Stimulated activated memory B cell treated with anti-CD40 and anti-IgM and Interleukin-4, amounts not matched to agents 10 μg/mL and 1 μg/mL and 100 μg/mL, for 72 hours (primary cell): ENCODE measurements around the gene MYO6.

Experiments used
- ATAC-seq: fragments of 150-1000 bp; cut with Tn5 transposase; 2 replicates; pipeline ENCODE4 v1.10.0; 2021
- H3K27ac Mint-ChIP-seq: one replicate; pipeline ENCODE4 v1.8.0; 2022; ENCODE audit warnings: mild to moderate bottlenecking, mixed read lengths
- H3K27me3 Mint-ChIP-seq: one replicate; pipeline ENCODE4 v1.8.0; 2022; ENCODE audit warnings: mixed read lengths
- H3K36me3 Mint-ChIP-seq: one replicate; pipeline ENCODE4 v1.8.0; 2022; ENCODE audit warnings: mixed read lengths
- H3K4me1 Mint-ChIP-seq: one replicate; pipeline ENCODE4 v1.8.0; 2022; ENCODE audit warnings: mixed read lengths
- H3K4me3 Mint-ChIP-seq: one replicate; pipeline ENCODE4 v1.8.0; 2022; ENCODE audit warnings: mild to moderate bottlenecking, moderate library complexity, mixed read lengths
- H3K9me3 Mint-ChIP-seq: one replicate; pipeline ENCODE4 v1.8.0; 2022; ENCODE audit warnings: mixed read lengths

Gene MYO6

GRCh38 chr6:75926293-75927168, 177.5 kb downstream of the MYO6 start:
- Mint-ChIP-seq H3K27me3 (no peaks in the 10 kb centered on the region), H3K27ac (no peak overlapping the region), H3K4me1 (peaks cover 6% of the 10 kb centered on the region), H3K9me3 (no peaks in the 10 kb centered on the region), H3K4me3 (no peak overlapping the region), H3K36me3 (no peaks in the 10 kb centered on the region)
- no peak for ATAC-seq

GRCh38 chr6:75931011-75931680, 182.1 kb downstream of the MYO6 start:
- no peaks in the 10 kb centered on the region for H3K36me3 Mint-ChIP-seq
- ATAC-seq, result no peak
- peaks cover 17% of the 10 kb centered on the region for H3K27me3 Mint-ChIP-seq
- H3K4me3 Mint-ChIP-seq, result no peak overlapping the region
- H3K27ac Mint-ChIP-seq, result no peak overlapping the region
- no peaks in the 10 kb centered on the region for H3K9me3 Mint-ChIP-seq
- peaks cover 15% of the 10 kb centered on the region for H3K4me1 Mint-ChIP-seq

- no peak overlapping the region for H3K27ac Mint-ChIP-seq
- peaks cover 9% of the 10 kb centered on the region for H3K4me1 Mint-ChIP-seq
- no peak for ATAC-seq
- H3K9me3 Mint-ChIP-seq, result no peaks in the 10 kb centered on the region
- H3K27me3 Mint-ChIP-seq, result peaks cover 17% of the 10 kb centered on the region
- no peaks in the 10 kb centered on the region for H3K36me3 Mint-ChIP-seq
- H3K4me3 Mint-ChIP-seq, result no peak overlapping the region
Observed at GRCh38 chr6:75932067-75932466, 183.0 kb downstream of the MYO6 start.

- no peak for ATAC-seq
- H3K4me1 Mint-ChIP-seq, result peaks cover 9% of the 10 kb centered on the region
- H3K36me3 Mint-ChIP-seq, result no peaks in the 10 kb centered on the region
- no peak overlapping the region for H3K4me3 Mint-ChIP-seq
- no peaks in the 10 kb centered on the region for H3K9me3 Mint-ChIP-seq
- H3K27ac Mint-ChIP-seq, result no peak overlapping the region
- H3K27me3 Mint-ChIP-seq, result peaks cover 17% of the 10 kb centered on the region
Observed at GRCh38 chr6:75933387-75933975, 184.4 kb downstream of the MYO6 start.

- Mint-ChIP-seq H3K27ac (no peak overlapping the region), H3K4me3 (peak overlapping the region; percentile 36), H3K36me3 (no peaks in the 10 kb centered on the region), H3K4me1 (peaks cover 9% of the 10 kb centered on the region), H3K27me3 (peaks cover 17% of the 10 kb centered on the region), H3K9me3 (no peaks in the 10 kb centered on the region)
- ATAC-seq, result peak; percentile 48
Observed at GRCh38 chr6:75934643-75935472, 185.8 kb downstream of the MYO6 start.

GRCh38 chr6:75935473-75935793, 186.4 kb downstream of the MYO6 start:
- Mint-ChIP-seq H3K27ac (no peak overlapping the region), H3K4me1 (peaks cover 9% of the 10 kb centered on the region), H3K9me3 (no peaks in the 10 kb centered on the region), H3K27me3 (peaks cover 17% of the 10 kb centered on the region), H3K4me3 (peak overlapping the region; percentile 36), H3K36me3 (no peaks in the 10 kb centered on the region)
- no peak for ATAC-seq

- Mint-ChIP-seq H3K27me3 (peaks cover 17% of the 10 kb centered on the region), H3K9me3 (no peaks in the 10 kb centered on the region)
- ATAC-seq, result no peak
Observed at GRCh38 chr6:75936682-75937081, 187.6 kb downstream of the MYO6 start.

GRCh38 chr6:75937846-75938245, 188.8 kb downstream of the MYO6 start:
- Mint-ChIP-seq H3K27ac (no peak overlapping the region), H3K27me3 (peaks cover 17% of the 10 kb centered on the region), H3K36me3 (no peaks in the 10 kb centered on the region), H3K9me3 (no peaks in the 10 kb centered on the region), H3K4me3 (no peak overlapping the region), H3K4me1 (peaks cover 9% of the 10 kb centered on the region)
- ATAC-seq, result no peak

More at GRCh38 chr6:75936682-75937081, 187.6 kb downstream of the MYO6 start:
- H3K4me3 Mint-ChIP-seq, result no peak overlapping the region
- no peaks in the 10 kb centered on the region for H3K36me3 Mint-ChIP-seq
- H3K4me1 Mint-ChIP-seq, result peaks cover 9% of the 10 kb centered on the region
- no peak overlapping the region for H3K27ac Mint-ChIP-seq

- H3K36me3 Mint-ChIP-seq, result no peaks in the 10 kb centered on the region
- no peak overlapping the region for H3K4me3 Mint-ChIP-seq
- H3K27ac Mint-ChIP-seq, result no peak overlapping the region
- H3K9me3 Mint-ChIP-seq, result no peaks in the 10 kb centered on the region
- no peak for ATAC-seq
- no peaks in the 10 kb centered on the region for H3K4me1 Mint-ChIP-seq
- no peaks in the 10 kb centered on the region for H3K27me3 Mint-ChIP-seq
Observed at GRCh38 chr6:75940564-75940963, 191.5 kb downstream of the MYO6 start.

- Mint-ChIP-seq H3K36me3 (no peaks in the 10 kb centered on the region), H3K9me3 (no peaks in the 10 kb centered on the region), H3K4me1 (no peaks in the 10 kb centered on the region), H3K27me3 (no peaks in the 10 kb centered on the region), H3K4me3 (no peak overlapping the region), H3K27ac (no peak overlapping the region)
- no peak for ATAC-seq
Observed at GRCh38 chr6:75941509-75941908, 192.5 kb downstream of the MYO6 start.

- Mint-ChIP-seq H3K4me3 (no peak overlapping the region), H3K4me1 (no peaks in the 10 kb centered on the region), H3K27me3 (no peaks in the 10 kb centered on the region), H3K9me3 (no peaks in the 10 kb centered on the region), H3K36me3 (no peaks in the 10 kb centered on the region), H3K27ac (no peak overlapping the region)
- ATAC-seq, result no peak
Observed at GRCh38 chr6:75943381-75943780, 194.3 kb downstream of the MYO6 start.

GRCh38 chr6:75946146-75946831, 197.2 kb downstream of the MYO6 start:
- Mint-ChIP-seq H3K27me3 (no peaks in the 10 kb centered on the region), H3K4me3 (no peak overlapping the region), H3K4me1 (no peaks in the 10 kb centered on the region), H3K36me3 (no peaks in the 10 kb centered on the region), H3K27ac (no peak overlapping the region), H3K9me3 (no peaks in the 10 kb centered on the region)
- ATAC-seq, result no peak

GRCh38 chr6:75947935-75948334, 198.9 kb downstream of the MYO6 start:
- no peak for ATAC-seq
- no peaks in the 10 kb centered on the region for H3K4me1 Mint-ChIP-seq
- no peak overlapping the region for H3K4me3 Mint-ChIP-seq
- no peaks in the 10 kb centered on the region for H3K36me3 Mint-ChIP-seq
- H3K27ac Mint-ChIP-seq, result no peak overlapping the region
- no peaks in the 10 kb centered on the region for H3K27me3 Mint-ChIP-seq
- no peaks in the 10 kb centered on the region for H3K9me3 Mint-ChIP-seq

- Mint-ChIP-seq H3K9me3 (peaks cover 2% of the 10 kb centered on the region), H3K4me1 (no peaks in the 10 kb centered on the region), H3K27ac (no peak overlapping the region), H3K36me3 (no peaks in the 10 kb centered on the region), H3K27me3 (no peaks in the 10 kb centered on the region), H3K4me3 (no peak overlapping the region)
- ATAC-seq, result no peak
Observed at GRCh38 chr6:75952128-75952527, 203.1 kb downstream of the MYO6 start.

- Mint-ChIP-seq H3K4me3 (no peak overlapping the region), H3K36me3 (no peaks in the 10 kb centered on the region), H3K4me1 (no peaks in the 10 kb centered on the region), H3K27ac (no peak overlapping the region), H3K27me3 (peaks cover 9% of the 10 kb centered on the region), H3K9me3 (no peaks in the 10 kb centered on the region)
- no peak for ATAC-seq
Observed at GRCh38 chr6:75963569-75963968, 214.5 kb downstream of the MYO6 start.
